Activated CD8-positive, alpha-beta memory T cell treated with anti-CD3 and anti-CD28 coated beads, Interleukin-2, amount 50 U/mL, for 1 hour (primary cell): ENCODE results near the gene BEST3.
A peak's percentile ranks its signal among the peaks of the same experiment; 100 is the strongest.

ENCODE experiments used
- DNase-seq: peaks from one replicate; pipeline ENCODE4 v3.0.0-alpha.2; 2020; ENCODE audit errors: extremely low read depth

BEST3 gene

GRCh38 chr12:69698769-69699540 is at the start of gene BEST3:
Gene BEST3 (minus strand): TSS chr12:69699303. CDS start chr12:69697798, 1,505 bp downstream.
- no peak for DNase-seq

- no peak for DNase-seq
These were observed 45.0 kb upstream of the BEST3 start for GRCh38 chr12:69744109-69744508.

- DNase-seq = peak; percentile 32
These were observed 40.4 kb upstream of the BEST3 start for GRCh38 chr12:69739287-69740191.

GRCh38 chr12:69738351-69739286 is 39.5 kb upstream of the BEST3 start, which contains the start of gene RAB3IP:
Gene RAB3IP (plus strand): TSS chr12:69738860. CDS start chr12:69755409, 16,549 bp downstream.
- DNase-seq = peak; percentile 62

- DNase-seq = no peak
These were observed 34.5 kb upstream of the BEST3 start for GRCh38 chr12:69733638-69734037.

- DNase-seq = no peak
These were observed 33.0 kb upstream of the BEST3 start for GRCh38 chr12:69732088-69732487.

DNA sequence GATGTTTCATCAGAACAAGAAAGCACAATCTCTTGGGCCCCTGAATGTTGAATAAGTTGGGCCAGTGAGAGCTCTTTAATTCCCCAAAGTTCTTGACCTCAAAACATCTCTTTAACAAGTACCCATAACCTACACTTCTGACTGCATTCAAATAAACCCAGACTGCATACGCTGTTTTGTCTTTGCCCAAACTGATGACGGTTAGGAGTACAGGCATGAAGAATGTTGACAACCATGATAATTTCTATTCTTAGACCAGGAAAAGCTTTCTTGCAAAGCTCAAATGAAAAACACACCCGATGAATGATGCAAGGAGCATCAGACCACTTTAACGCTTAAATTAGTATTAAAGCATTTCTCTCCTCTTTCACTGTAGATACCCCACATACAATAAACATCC is 27.8 kb upstream of the BEST3 start:
- DNase-seq = no peak

DNA sequence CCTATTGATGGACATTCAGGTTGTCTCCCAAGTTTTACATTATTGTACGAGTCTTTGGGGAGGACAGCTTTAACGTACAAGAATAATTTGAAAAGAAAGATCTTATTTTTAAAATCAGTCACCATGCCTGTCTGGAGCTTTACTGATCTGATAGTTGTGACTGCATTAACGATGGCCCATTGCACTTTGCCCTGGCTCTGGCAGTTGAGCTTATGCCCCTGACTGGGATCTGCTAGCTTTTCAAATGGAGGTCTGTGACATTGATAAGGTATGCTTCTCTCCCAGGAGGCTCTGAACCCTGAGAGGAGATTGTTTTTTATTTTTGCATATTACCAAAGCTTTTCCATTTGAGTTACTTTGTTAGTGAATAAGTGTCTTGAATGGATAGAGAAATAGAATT is 21.6 kb upstream of the BEST3 start:
- DNase-seq = no peak

DNA sequence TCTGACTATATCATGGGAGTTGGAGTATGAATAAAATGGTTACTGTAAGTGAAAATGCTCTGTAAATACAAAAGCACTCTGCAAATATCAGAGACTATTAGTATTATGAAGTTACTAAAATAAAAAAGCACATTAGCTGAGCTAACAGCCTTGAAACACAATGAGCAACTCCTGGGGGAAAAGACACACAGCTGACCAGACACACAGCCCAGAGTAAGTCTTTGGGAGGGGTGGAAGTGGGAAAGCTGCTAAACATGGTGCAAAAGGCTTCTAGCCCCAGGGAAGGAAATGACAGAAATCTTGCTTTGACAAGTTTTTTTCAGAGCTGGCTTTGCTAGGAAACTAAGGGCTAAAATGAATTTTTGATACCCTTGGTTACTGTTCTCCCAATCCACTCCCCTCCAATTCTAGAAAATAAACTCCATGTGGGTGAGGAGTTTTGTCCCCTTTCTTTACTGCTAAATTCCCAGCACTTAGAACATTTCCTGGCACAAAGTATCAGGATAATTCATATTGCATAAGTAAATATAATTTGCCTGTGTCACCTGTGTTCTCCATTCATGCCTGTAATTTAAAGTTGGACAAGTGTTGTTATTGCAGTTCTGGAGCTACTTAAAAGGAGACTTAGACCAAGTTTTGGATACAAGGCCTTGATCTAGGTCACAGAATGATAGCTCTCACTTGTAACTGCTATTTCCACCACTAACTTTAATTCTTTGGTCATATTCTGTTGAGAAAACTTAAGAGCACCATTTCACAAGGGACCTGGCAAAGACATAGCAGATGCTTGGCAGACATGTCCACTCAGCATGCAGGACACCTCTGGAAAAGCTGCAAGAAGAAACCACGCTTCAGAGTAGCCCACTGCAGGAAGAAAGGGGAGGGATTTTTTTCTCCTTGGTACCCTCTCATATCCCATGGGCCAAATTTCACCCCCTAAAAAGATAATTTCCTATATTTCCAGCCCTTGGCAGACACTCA is 20.5 kb upstream of the BEST3 start:
- no peak for DNase-seq

DNA sequence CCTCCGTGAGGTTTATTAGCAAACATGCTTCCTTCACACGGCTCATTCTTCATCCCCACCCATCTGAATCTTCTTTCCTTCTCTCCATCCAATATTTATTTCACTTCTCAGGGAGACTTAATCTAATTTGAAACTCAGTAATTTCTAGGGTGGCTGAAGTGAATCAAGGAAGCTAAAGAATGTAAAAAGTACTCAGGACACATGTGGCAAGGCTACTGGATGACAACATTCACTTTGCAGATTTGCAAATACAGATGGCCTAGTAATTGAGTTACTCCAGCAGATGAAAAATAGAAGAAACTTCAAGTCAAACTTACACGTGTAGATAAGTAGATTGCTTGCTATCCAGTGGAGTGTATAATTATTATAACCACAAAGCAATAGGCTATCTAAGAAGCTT is 15.4 kb upstream of the BEST3 start:
- no peak for DNase-seq

- DNase-seq = no peak
These were observed 13.7 kb upstream of the BEST3 start for GRCh38 chr12:69712826-69713225.

DNA sequence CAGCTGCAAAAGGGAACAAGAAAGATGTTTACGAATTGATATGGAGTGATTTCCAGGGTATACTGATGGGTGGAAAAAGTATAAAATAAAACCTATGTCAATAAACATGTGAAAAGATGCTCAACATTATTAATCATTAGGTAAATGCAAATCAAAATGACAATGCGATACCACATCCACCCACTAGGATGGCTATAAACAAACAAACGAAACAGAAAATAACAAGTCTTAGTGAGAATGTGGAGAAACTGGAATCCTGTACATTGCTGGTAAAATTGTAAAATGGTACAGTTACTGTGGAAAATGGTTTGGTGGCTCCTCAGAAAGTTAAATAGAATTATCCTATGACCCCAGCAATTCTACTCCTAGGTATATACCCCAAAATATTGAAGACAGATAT is 9.5 kb upstream of the BEST3 start:
- DNase-seq = no peak

- DNase-seq = no peak
These were observed 5.3 kb upstream of the BEST3 start for GRCh38 chr12:69704357-69704756.

DNA sequence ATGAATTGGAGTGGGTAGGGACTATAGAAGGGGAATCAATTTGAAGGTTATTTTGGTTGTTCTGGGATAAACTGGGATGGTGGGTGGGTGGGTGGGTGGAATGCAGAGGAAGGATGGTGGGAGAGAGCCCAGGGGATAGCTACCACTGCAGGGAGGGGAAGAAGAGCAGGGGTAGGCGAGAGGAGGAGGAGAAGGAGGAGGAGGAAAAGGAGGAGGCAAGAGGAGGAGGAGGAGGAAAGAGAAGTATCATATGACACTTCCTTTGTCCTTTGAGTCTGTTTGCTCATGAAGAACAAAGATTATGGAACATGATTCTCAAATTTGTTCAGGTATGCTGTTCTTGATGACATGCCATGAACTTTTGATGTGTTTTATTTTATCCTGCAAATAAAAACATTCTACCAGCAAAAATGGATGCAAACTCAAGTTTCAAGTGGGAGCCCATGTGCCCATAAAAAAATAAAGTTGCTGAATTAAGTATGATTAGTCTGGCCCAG is 4.1 kb upstream of the BEST3 start:
- no peak for DNase-seq

DNA sequence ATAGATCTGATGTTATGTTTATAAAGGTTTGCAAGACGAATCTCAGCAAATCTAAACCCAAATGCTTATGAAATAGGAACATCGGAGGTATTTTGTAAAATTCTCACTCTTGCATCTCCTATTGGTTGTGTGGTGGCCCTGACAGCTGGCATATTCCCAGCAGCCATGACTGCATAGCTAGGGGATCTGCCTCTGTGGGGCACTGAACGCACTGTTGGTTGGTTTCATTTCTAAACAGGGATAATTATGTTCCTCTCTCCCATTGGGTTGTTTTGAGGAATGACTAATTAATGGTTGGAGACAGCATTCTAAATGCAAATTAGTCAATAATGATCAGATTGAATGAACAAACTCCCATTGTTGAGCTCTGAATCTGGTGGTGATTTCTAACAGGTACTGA is 2.7 kb upstream of the BEST3 start:
- no peak for DNase-seq

DNA sequence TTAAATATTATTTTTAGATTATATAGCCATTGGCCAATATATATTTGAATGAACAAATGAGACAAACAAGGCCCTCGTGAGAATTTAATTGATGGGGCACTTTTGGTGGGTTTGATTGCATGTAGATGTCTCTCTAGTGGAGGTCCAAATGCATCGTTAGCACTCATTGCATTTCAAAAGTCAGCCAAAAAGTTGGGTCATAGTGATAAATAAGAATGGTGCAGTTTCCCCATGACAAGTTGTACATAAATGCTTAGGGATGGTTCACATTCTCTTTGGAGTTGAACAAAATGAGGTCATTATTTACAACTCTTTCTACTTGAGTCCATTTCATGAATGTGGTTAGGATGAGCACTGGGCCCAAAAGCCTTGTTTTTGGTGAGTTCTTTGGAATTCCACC is 1.0 kb downstream of the BEST3 start:
- no peak for DNase-seq

DNA sequence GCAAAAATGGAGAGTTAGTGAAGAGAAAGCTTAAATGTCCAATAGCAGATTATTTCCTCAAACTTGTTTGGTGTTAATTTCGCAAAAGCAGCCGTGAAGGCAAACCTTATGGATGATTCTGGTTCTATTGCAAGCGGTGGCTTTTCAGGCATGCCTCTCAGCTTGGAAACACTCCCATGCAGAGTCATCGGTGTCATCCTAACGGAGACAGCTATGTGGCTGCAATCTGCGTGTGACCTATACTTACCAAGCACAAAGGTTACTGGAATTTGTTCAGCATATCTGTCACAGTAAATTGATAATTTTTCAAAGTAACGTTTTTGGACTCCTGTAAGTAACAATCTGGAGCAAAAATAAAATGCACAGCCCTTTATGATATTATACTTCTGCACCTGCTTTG is 5.0 kb downstream of the BEST3 start:
- no peak for DNase-seq

GRCh38 chr12:69689638-69690037 is 9.5 kb downstream of the BEST3 start:
- DNase-seq = no peak

GRCh38 chr12:69688471-69689427 is 10.4 kb downstream of the BEST3 start:
- DNase-seq = no peak
